Natural killer cell treated with Interleukin-12 subunit alpha and Interleukin-12 subunit beta and Interleukin-15 and Interleukin-18, amount 100 ng/mL, for 72 hours (primary cell): Measurements from ENCODE around the gene ELOVL2. TPM values are rescaled to one million over a fixed set of nuclear protein-coding genes. Genes with fewer than 3 reads are reported as not detected.

ENCODE experiments used
- ATAC-seq, 2 donors: fragments of 150-1000 bp; cut with Tn5 transposase in 1 of 2; sonication (Bioruptor Pico), chemical (Tn5 transposase) in 1 of 2; 2 replicates each; pipeline ENCODE4 v1.10.0; 2021
- DNase-seq: peaks from one replicate; pipeline ENCODE4 v3.0.0; 2022; ENCODE audit warnings: low spot score
- H3K27ac Mint-ChIP-seq, 2 donors: 1 replicate in 1 of 2; 2 replicates in 1 of 2; pipeline ENCODE4 v1.8.0; 2022; ENCODE audit warnings: mixed read lengths in 2 of 2, mild to moderate bottlenecking in 1 of 2, moderate library complexity in 1 of 2
- H3K27me3 Mint-ChIP-seq, 2 donors: 1 replicate in 1 of 2; 2 replicates in 1 of 2; pipeline ENCODE4 v1.8.0; 2022; ENCODE audit warnings: mixed read lengths in 2 of 2
- H3K36me3 Mint-ChIP-seq: one replicate; pipeline ENCODE4 v1.8.0; 2022; ENCODE audit warnings: mixed read lengths
- H3K4me1 Mint-ChIP-seq, 2 donors: 1 replicate in 1 of 2; 2 replicates in 1 of 2; pipeline ENCODE4 v1.8.0; 2022; ENCODE audit warnings: low read depth in 2 of 2, mixed read lengths in 2 of 2, mild to moderate bottlenecking in 1 of 2
- H3K4me3 Mint-ChIP-seq: one replicate; pipeline ENCODE4 v1.8.0; 2022; ENCODE audit warnings: mixed read lengths
- H3K9me3 Mint-ChIP-seq: 2 replicates; pipeline ENCODE4 v1.8.0; 2022; ENCODE audit warnings: mixed read lengths
- total RNA-seq, 2 donors: library from RNA; stranded (reverse); gene quantifications; one replicate each; pipeline ENCODE4 v1.2.3, GENCODE V29; 2022

Gene ELOVL2
- total RNA-seq, 2 donors from 2014 or later: not detected

DNA sequence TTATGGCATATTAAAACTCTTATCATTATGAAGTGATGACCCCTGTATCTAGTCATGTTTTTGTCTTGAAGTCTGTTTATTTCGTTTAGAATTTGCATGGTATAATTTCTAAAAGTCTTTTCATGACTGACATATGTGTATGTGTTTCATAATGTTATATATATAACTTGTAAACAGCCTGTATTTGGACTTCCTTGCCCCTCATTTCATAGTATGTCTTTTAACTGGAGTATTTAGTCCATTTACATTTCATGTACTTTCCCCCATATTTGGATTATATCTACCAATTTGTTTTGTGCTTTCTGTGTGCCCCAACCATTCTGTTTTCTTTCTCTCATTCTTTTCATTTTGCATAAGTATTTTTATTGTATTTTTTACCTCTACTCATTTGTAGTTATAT, 98.3 kb downstream of the ELOVL2 start:
- Mint-ChIP-seq H3K4me1 (no peaks in the 10 kb centered on the region), H3K36me3 (no peaks in the 10 kb centered on the region), H3K27ac (no peak overlapping the region), H3K9me3 (no peaks in the 10 kb centered on the region), H3K27me3 (peaks cover 23 to 39% of the 10 kb centered on the region in 2 donors), H3K4me3 (no peak overlapping the region)
- ATAC-seq (no peak), DNase-seq (no peak)

DNA sequence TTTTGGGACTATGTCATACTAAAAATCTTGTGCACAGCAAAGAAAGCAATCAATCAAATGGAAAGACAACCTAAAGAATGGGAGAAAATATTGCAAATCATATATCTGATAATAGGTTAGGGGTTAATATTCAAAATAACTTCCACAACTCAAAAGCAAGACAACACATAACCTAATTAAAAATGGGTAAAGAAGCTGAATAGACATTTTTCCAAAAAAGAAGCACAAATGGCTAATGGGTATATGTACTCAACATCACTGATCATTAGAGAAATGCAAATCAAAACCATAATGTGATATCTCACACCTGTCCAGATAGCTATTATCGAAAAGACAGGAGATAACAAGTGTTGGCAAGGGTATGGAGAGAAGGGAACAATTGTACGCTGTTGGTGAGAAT, 104.3 kb downstream of the ELOVL2 start:
- Mint-ChIP-seq H3K9me3 (no peaks in the 10 kb centered on the region), H3K4me1 (no peaks in the 10 kb centered on the region), H3K4me3 (no peak overlapping the region), H3K27ac (no peak overlapping the region), H3K36me3 (no peaks in the 10 kb centered on the region), H3K27me3 (peaks cover 15 to 38% of the 10 kb centered on the region in 2 donors)
- ATAC-seq: no peak
- no peak for DNase-seq

DNA sequence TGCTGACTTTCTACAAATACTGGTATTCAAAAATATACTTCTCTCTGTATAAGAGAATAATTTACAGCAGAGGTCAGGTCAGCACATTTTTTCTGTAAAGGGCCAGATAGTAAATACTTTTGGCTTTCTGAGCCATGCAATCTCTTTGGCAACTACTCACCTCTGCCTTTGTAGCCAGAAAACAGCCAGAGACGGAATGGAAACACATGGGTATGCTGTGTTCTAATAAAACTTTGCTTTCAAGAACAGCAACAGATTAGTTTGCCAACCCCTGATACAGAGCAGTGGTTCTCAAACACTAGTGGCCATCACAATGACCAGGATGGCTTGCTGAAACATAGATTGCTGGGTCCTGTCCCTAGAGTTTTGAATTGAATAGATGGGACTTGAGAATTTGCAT, 111.0 kb downstream of the ELOVL2 start:
- H3K4me1 Mint-ChIP-seq: no peaks in the 10 kb centered on the region
- H3K27ac Mint-ChIP-seq: no peak overlapping the region
- ATAC-seq (no peak), DNase-seq (no peak)
- H3K4me3 Mint-ChIP-seq: no peak overlapping the region
- H3K36me3 Mint-ChIP-seq: no peaks in the 10 kb centered on the region
- peaks cover 21 to 37% of the 10 kb centered on the region in 2 donors for H3K27me3 Mint-ChIP-seq
- no peaks in the 10 kb centered on the region for H3K9me3 Mint-ChIP-seq

Other genes with a start within 250 kb of the ELOVL2 start
- gene MAK, start 205.8 kb downstream of the ELOVL2 start, total RNA-seq: under 1 TPM; 0.07 to 0.50 TPM
- gene GCM2, start 162.3 kb downstream of the ELOVL2 start, total RNA-seq: not detected
- gene SYCP2L, start 157.3 kb downstream of the ELOVL2 start, total RNA-seq: 1 to 10 TPM in 1 of 2 donors, not detected in 1; 1.6 TPM
- gene SMIM13, start 49.5 kb upstream of the ELOVL2 start, total RNA-seq: 10 to 100 TPM; 14.2 to 16.0 TPM
- gene ERVFRD-1, start 67.4 kb upstream of the ELOVL2 start, total RNA-seq: not detected
- gene NEDD9, start 188.4 kb upstream of the ELOVL2 start, total RNA-seq: 10 to 100 TPM; 59.9 to 81.3 TPM